Muscle layer of colon (tissue), 2 donors: ENCODE measurements around the gene LINGO4.
A peak's percentile ranks its signal among the peaks of the same experiment; 100 is the strongest.
"Not testable (repeated sequence)": the region's sequence is repeated elsewhere in the genome, so short reads cannot be mapped to it uniquely, and the experiment has no call there.

Experiments
- H3K27ac ChIP-seq: one replicate; pipeline ENCODE4 v1.7.0; 2013; ENCODE audit warnings: low read depth, mild to moderate bottlenecking, low read length, moderate library complexity
- H3K27me3 ChIP-seq, 2 donors: one replicate each; pipeline ENCODE4 v1.7.0; 2013; ENCODE audit warnings: low read length in 2 of 2, mild to moderate bottlenecking in 2 of 2; ENCODE audit not compliant: insufficient read depth in 2 of 2, control insufficient read depth in 1 of 2
- H3K36me3 ChIP-seq: one replicate; pipeline ENCODE4 v1.7.0; 2013; ENCODE audit warnings: mild to moderate bottlenecking, low read length; ENCODE audit not compliant: insufficient read depth
- H3K4me1 ChIP-seq: one replicate; pipeline ENCODE4 v1.7.0; 2013; ENCODE audit warnings: mild to moderate bottlenecking, low read length; ENCODE audit not compliant: insufficient read depth
- H3K4me3 ChIP-seq, 2 donors: one replicate each; pipeline ENCODE4 v1.7.0; 2013; ENCODE audit warnings: low read length in 2 of 2, low read depth in 1 of 2, mild to moderate bottlenecking in 1 of 2, moderate library complexity in 1 of 2
- H3K9ac ChIP-seq: one replicate; pipeline ENCODE4 v1.7.0; 2013; ENCODE audit warnings: low read length
- H3K9me3 ChIP-seq: one replicate; pipeline ENCODE4 v1.7.0; 2013; ENCODE audit warnings: mild to moderate bottlenecking, low read length
- donor health status: abdominal sarcoma.
- donor health status: Adenocarcinoma of cecum.

LINGO4 gene

GRCh38 chr1:151799179-151800022 lies 5.8 kb downstream of the LINGO4 start:
- no peaks in the 10 kb centered on the region for H3K9me3 ChIP-seq
- no peaks in the 10 kb centered on the region for H3K4me1 ChIP-seq
- H3K4me3 ChIP-seq, result no peak overlapping the region
- no peaks in the 10 kb centered on the region for H3K36me3 ChIP-seq
- H3K27ac ChIP-seq, result no peak overlapping the region
- no peaks in the 10 kb centered on the region for H3K27me3 ChIP-seq
- no peak overlapping the region for H3K9ac ChIP-seq

GRCh38 chr1:151798571-151798970 lies 6.6 kb downstream of the LINGO4 start:
- H3K36me3 ChIP-seq, result no peaks in the 10 kb centered on the region
- H3K9me3 ChIP-seq, result no peaks in the 10 kb centered on the region
- H3K27ac ChIP-seq, result no peak overlapping the region
- H3K27me3 ChIP-seq, result no peaks in the 10 kb centered on the region
- no peak overlapping the region for H3K9ac ChIP-seq
- no peak overlapping the region for H3K4me3 ChIP-seq
- H3K4me1 ChIP-seq, result no peaks in the 10 kb centered on the region

- Histone ChIP-seq H3K36me3 (no peaks in the 10 kb centered on the region), H3K4me1 (peaks cover 7% of the 10 kb centered on the region), H3K4me3 (peak overlapping the region; percentile 79 to 94), H3K9ac (peak overlapping the region; percentile 71), H3K27ac (peak overlapping the region; percentile 82), H3K27me3 (no peaks in the 10 kb centered on the region), H3K9me3 (no peaks in the 10 kb centered on the region)
Measured at GRCh38 chr1:151790940-151791651, 14.1 kb downstream of the LINGO4 start.

- H3K9ac ChIP-seq, result peak within 1 kb of the TSS; percentile 83
- H3K4me3 ChIP-seq, result peak within 1 kb of the TSS; percentile 88 to 94
- H3K4me1 ChIP-seq, result peaks cover 7% of the 10 kb centered on the region
- no peaks in the 10 kb centered on the region for H3K27me3 ChIP-seq
- no peaks in the 10 kb centered on the region for H3K9me3 ChIP-seq
- no peaks in the 10 kb centered on the region for H3K36me3 ChIP-seq
- H3K27ac ChIP-seq, result peak within 1 kb of the TSS; percentile 82
Measured at GRCh38 chr1:151790071-151790939, 14.9 kb downstream of the LINGO4 start, which contains the start of gene TDRKH. TSS of gene TDRKH (minus strand) at chr1:151790500. CDS start at chr1:151783022, 7,478 bp downstream.

- Histone ChIP-seq H3K36me3 (peaks cover under 1% of the 10 kb centered on the region), H3K27me3 (no peaks in the 10 kb centered on the region), H3K27ac (no peak overlapping the region), H3K9ac (no peak overlapping the region), H3K9me3 (no peaks in the 10 kb centered on the region), H3K4me1 (peaks cover 7% of the 10 kb centered on the region), H3K4me3 (no peak overlapping the region)
Measured at GRCh38 chr1:151787689-151788088, 17.5 kb downstream of the LINGO4 start.

- Histone ChIP-seq H3K27me3 (no peaks in the 10 kb centered on the region), H3K9ac (no peak overlapping the region), H3K4me1 (no peaks in the 10 kb centered on the region), H3K4me3 (no peak overlapping the region), H3K36me3 (peaks cover 15% of the 10 kb centered on the region), H3K9me3 (no peaks in the 10 kb centered on the region), H3K27ac (no peak overlapping the region)
Measured at GRCh38 chr1:151783796-151784195, 21.4 kb downstream of the LINGO4 start.

- Histone ChIP-seq H3K9me3 (no peaks in the 10 kb centered on the region), H3K27me3 (no peaks in the 10 kb centered on the region), H3K4me1 (no peaks in the 10 kb centered on the region), H3K36me3 (peaks cover 25% of the 10 kb centered on the region), H3K27ac (no peak overlapping the region), H3K9ac (no peak overlapping the region), H3K4me3 (no peak overlapping the region)
Measured at GRCh38 chr1:151782741-151783140, 22.5 kb downstream of the LINGO4 start.

GRCh38 chr1:151782026-151782425 lies 23.2 kb downstream of the LINGO4 start:
- not testable (repeated sequence) for H3K9me3 ChIP-seq, H3K27me3 ChIP-seq, H3K27ac ChIP-seq, H3K4me3 ChIP-seq, H3K4me1 ChIP-seq, H3K9ac ChIP-seq
- H3K36me3 ChIP-seq, result peaks cover 25% of the 10 kb centered on the region

- not testable (repeated sequence) for H3K9ac ChIP-seq, H3K27ac ChIP-seq, H3K9me3 ChIP-seq, H3K4me3 ChIP-seq, H3K4me1 ChIP-seq, H3K27me3 ChIP-seq
- peaks cover 30% of the 10 kb centered on the region for H3K36me3 ChIP-seq
Measured at GRCh38 chr1:151780736-151781135, 24.5 kb downstream of the LINGO4 start.

- Histone ChIP-seq H3K4me3 (no peak overlapping the region), H3K9ac (no peak overlapping the region), H3K27ac (no peak overlapping the region), H3K4me1 (no peaks in the 10 kb centered on the region), H3K9me3 (no peaks in the 10 kb centered on the region), H3K27me3 (no peaks in the 10 kb centered on the region), H3K36me3 (peaks cover 39% of the 10 kb centered on the region)
Measured at GRCh38 chr1:151779852-151780251, 25.4 kb downstream of the LINGO4 start.

- no peaks in the 10 kb centered on the region for H3K4me1 ChIP-seq
- H3K4me3 ChIP-seq, result no peak overlapping the region
- H3K36me3 ChIP-seq, result peaks cover 45% of the 10 kb centered on the region
- no peaks in the 10 kb centered on the region for H3K27me3 ChIP-seq
- no peak overlapping the region for H3K9ac ChIP-seq
- no peaks in the 10 kb centered on the region for H3K9me3 ChIP-seq
- H3K27ac ChIP-seq, result no peak overlapping the region
Measured at GRCh38 chr1:151777317-151777716, 27.9 kb downstream of the LINGO4 start.
